Esophagus squamous epithelium (tissue), 5 donors: Measurements from ENCODE around the gene ZNF555. TPM values are rescaled to one million over a fixed set of nuclear protein-coding genes. Genes with fewer than 3 reads are reported as not detected.

Experiments
- DNase-seq: peaks from one replicate; lab custom pipeline; 2025; lab: John Stamatoyannopoulos, UW
- H3K27ac ChIP-seq, 4 donors: fragments of 200-600 bp; sonication (generic); one replicate each; pipeline ENCODE4 v1.5.1; 2016 to 2019; ENCODE audit warnings: mild to moderate bottlenecking in 1 of 4
- H3K27me3 ChIP-seq, 4 donors: fragments of 200-600 bp; sonication (generic); 1 replicate in 3 of 4; 2 replicates in 1 of 4; pipeline versions ENCODE4 v1.5.1 to v1.6.0; 2017 to 2021; ENCODE audit warnings: antibody characterized with exemption in 1 of 4
- H3K36me3 ChIP-seq, 3 donors: fragments of 200-600 bp; sonication (generic); one replicate each; pipeline ENCODE4 v1.5.1; 2016 to 2019
- H3K4me1 ChIP-seq, 3 donors: fragments of 200-600 bp; sonication (generic); one replicate each; pipeline ENCODE4 v1.5.1; 2017 to 2019
- H3K4me3 ChIP-seq, 4 donors: fragments of 200-600 bp; sonication (generic); 1 replicate in 3 of 4; 2 replicates in 1 of 4; pipeline ENCODE4 v1.5.1; 2016 to 2019; ENCODE audit warnings: mild to moderate bottlenecking in 2 of 4, moderate library complexity in 1 of 4
- H3K9me3 ChIP-seq, 3 donors: fragments of 200-600 bp; sonication (generic); one replicate each; pipeline ENCODE4 v1.5.1; 2016 to 2019
- POLR2A ChIP-seq, 4 donors: fragments of 450-650 bp; IDR thresholded peaks; one replicate each; pipeline ENCODE4 v1.6.1; 2017; ENCODE audit warnings: antibody characterized with exemption in 4 of 4, mild to moderate bottlenecking in 4 of 4, moderate library complexity in 3 of 4
- WGBS, 2 donors: methylation state at CpG; one replicate each; pipeline ENCODE4 v1.1.5; 2018; 5-methylcytosine and 5-hydroxymethylcytosine counted together
- intact Hi-C: fragments of 100-400 bp; cut with DNase I; formaldehyde crosslinking; loops from one replicate; pipeline ENCODE4 v1.15.0; 2022
- total RNA-seq, 4 donors: library from RNA; depleted of rRNA; stranded (reverse); fragments of >200 nt; gene quantifications; one replicate each; pipeline ENCODE4 v1.1.0, GENCODE V29; 2016
- TF ChIP-seq, protein P1 (sequence below), 6 experiments: fragments of 450-650 bp in 4 of 6; fragments of 200-600 bp in 2 of 6; sonication (generic) in 2 of 6; IDR thresholded peaks; one replicate each; pipeline ENCODE4 v1.5.1; 2016 to 2019; ENCODE audit warnings: antibody characterized with exemption in 6 of 6, mild to moderate bottlenecking in 4 of 6, moderate library complexity in 4 of 6
- donor health status: DM: yes; HTN: yes; CAD: no.

The ZNF555 gene
- total RNA-seq, 4 donors from 2014 or later = 2.0 to 4.4 (median 2.4) TPM

DNA sequence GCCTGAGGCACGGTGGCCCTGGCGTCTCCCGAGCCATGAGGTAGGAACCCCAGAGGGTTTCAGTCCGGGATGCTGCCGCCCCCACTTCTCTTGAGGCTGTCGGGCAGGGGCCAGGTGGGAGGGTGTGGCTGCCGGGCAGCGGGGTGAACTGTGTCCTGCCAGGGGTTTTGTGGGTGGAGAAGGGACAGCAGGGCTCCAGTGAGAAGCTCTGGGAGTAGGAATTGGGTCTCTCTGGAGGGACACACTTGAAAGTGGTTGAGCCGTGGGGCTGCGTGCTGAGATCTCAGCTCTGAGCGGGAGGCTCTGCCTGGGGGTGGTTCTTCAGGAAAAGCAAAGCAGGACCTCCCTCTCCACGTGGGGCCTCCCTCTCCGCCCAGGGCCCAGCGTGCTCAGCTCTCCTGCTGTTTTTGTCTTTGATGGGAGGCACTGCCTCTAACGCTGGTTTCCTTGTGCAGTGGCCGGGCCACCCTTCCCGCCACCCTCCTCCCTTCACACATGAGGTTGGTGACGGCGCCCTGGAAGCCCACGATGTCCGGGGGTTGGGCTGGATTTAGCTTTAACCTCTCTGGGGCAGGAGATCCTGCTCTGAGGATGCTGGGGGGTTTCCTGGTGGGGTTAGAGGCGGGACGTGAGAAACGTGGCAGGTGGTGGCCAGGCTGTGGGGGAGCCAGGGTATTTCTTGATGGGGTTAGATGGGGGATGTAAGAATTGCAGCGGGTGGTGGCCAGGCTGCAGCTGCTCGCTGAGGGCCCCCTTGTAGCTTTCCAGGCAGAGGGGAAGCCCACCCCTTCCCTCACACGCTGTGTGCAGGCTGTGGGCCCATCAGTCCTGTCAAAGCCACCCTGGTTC lies 36.9 kb upstream of the ZNF555 start:
- Histone ChIP-seq H3K27ac (no peak overlapping the region), H3K36me3 (peaks cover 15 to 96% (median 18%) of the 10 kb centered on the region in 3 donors), H3K27me3 (no peaks in the 10 kb centered on the region), H3K4me1 (no peaks in the 10 kb centered on the region), H3K4me3 (no peak overlapping the region), H3K9me3 (no peaks in the 10 kb centered on the region)
- intact Hi-C loops = no loop called here
- no peak for TF ChIP-seq POLR2A (IDR thresholded peaks at IDR 0.05)
- TF ChIP-seq, protein P1, sequence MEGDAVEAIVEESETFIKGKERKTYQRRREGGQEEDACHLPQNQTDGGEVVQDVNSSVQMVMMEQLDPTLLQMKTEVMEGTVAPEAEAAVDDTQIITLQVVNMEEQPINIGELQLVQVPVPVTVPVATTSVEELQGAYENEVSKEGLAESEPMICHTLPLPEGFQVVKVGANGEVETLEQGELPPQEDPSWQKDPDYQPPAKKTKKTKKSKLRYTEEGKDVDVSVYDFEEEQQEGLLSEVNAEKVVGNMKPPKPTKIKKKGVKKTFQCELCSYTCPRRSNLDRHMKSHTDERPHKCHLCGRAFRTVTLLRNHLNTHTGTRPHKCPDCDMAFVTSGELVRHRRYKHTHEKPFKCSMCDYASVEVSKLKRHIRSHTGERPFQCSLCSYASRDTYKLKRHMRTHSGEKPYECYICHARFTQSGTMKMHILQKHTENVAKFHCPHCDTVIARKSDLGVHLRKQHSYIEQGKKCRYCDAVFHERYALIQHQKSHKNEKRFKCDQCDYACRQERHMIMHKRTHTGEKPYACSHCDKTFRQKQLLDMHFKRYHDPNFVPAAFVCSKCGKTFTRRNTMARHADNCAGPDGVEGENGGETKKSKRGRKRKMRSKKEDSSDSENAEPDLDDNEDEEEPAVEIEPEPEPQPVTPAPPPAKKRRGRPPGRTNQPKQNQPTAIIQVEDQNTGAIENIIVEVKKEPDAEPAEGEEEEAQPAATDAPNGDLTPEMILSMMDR (IDR thresholded peaks at IDR 0.05) = no peak
- no peak for DNase-seq
- 86% methylated on average over 10 of the region's 27 CpGs; no CpG with 5 or more reads in 1 of the 2 donors for WGBS, 2 donors

DNA sequence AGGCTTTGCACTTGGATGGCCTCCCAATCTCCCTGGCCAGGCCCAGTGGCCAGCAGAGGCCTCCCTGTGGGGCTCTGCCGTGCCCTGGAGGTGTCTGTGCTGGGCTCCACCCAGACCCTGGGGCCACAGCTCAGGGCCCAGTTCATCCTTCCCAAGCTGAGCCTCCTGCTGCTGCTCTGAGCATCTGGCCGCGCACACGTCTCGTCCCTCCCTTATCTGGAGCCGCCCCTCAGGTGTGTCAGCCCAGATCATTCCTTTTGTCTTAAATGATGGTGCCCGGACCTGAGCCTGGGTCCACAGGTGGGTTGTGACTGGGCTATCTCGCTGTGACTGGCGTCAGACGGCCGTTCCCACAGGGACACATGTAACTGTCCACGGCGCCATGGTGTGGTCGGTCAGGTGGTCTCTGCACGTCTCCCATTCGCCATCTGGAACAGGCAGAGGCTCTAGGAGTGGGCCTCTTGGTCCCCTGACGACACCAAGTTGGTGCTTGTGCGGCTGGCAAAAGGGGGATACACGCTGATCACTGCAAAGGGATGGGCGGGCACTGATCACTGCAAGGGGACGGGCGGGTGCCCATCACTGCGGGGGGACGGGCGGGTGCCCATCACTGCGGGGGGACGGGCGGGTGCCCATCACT lies 35.9 kb upstream of the ZNF555 start:
- H3K27ac ChIP-seq = no peak overlapping the region
- no peaks in the 10 kb centered on the region for H3K27me3 ChIP-seq
- no peak for TF ChIP-seq POLR2A (IDR thresholded peaks at IDR 0.05)
- TF ChIP-seq, protein P1 (IDR thresholded peaks at IDR 0.05) = no peak
- 100% methylated on average over 5 of the region's 28 CpGs; no CpG with 5 or more reads in 1 of the 2 donors for WGBS, 2 donors
- H3K4me3 ChIP-seq = no peak overlapping the region
- H3K9me3 ChIP-seq = no peaks in the 10 kb centered on the region
- peaks cover 21 to 96% (median 23%) of the 10 kb centered on the region in 3 donors for H3K36me3 ChIP-seq
- intact Hi-C loops = no loop called here
- DNase-seq = no peak
- H3K4me1 ChIP-seq = no peaks in the 10 kb centered on the region

GRCh38 chr19:2805991-2806649 lies 35.2 kb upstream of the ZNF555 start:
- intact Hi-C loops = no loop called here
- Histone ChIP-seq H3K4me3 (no peak overlapping the region), H3K4me1 (no peaks in the 10 kb centered on the region), H3K27me3 (no peaks in the 10 kb centered on the region), H3K9me3 (no peaks in the 10 kb centered on the region), H3K36me3 (peaks cover 23 to 96% (median 27%) of the 10 kb centered on the region in 3 donors), H3K27ac (no peak overlapping the region)
- DNase-seq = no peak
- 87 to 92% methylated on average over 12 to 14 of the region's 23 CpGs for WGBS, 2 donors
- TF ChIP-seq, protein P1 (IDR thresholded peaks at IDR 0.05) = no peak
- TF ChIP-seq POLR2A (IDR thresholded peaks at IDR 0.05) = no peak

DNA sequence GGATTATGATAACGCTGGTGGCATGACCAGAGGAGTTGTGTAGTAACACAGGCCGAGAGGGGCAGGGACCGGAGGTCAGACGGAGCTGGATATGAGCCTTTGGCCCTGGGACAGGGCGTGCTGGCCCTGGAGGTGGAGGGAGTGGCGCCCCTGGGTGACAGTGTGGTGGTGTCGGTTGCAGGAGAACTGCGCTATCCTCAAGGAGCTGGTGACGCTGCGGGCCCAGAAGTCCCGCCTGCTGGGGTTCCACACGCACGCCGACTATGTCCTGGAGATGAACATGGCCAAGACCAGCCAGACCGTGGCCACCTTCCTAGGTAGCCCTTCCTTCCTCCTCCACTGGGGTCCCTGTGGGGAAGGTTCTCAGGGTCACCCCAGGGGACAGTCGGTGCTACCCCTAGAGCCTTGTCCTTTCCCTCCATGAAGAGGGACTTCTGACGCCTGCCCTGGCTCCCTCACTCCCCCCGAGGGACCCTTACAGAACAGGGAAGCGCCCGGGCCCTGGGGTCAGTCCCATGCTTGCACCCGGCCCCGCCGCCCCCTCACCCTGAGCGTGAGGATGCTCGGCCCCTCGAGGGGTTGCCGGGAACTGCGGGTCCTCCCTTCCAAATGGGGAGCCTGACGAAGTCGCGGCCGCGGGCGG lies 34.4 kb upstream of the ZNF555 start:
- Histone ChIP-seq H3K4me3 (no peak overlapping the region), H3K4me1 (no peaks in the 10 kb centered on the region), H3K27ac (no peak overlapping the region), H3K36me3 (peaks cover 23 to 96% (median 27%) of the 10 kb centered on the region in 3 donors), H3K9me3 (no peaks in the 10 kb centered on the region), H3K27me3 (no peaks in the 10 kb centered on the region)
- intact Hi-C loops = no loop called here
- TF ChIP-seq POLR2A (IDR thresholded peaks at IDR 0.05) = no peak
- WGBS, 2 donors = 91 to 96% methylated on average over 8 to 13 of the region's 34 CpGs
- no peak for DNase-seq

DNA sequence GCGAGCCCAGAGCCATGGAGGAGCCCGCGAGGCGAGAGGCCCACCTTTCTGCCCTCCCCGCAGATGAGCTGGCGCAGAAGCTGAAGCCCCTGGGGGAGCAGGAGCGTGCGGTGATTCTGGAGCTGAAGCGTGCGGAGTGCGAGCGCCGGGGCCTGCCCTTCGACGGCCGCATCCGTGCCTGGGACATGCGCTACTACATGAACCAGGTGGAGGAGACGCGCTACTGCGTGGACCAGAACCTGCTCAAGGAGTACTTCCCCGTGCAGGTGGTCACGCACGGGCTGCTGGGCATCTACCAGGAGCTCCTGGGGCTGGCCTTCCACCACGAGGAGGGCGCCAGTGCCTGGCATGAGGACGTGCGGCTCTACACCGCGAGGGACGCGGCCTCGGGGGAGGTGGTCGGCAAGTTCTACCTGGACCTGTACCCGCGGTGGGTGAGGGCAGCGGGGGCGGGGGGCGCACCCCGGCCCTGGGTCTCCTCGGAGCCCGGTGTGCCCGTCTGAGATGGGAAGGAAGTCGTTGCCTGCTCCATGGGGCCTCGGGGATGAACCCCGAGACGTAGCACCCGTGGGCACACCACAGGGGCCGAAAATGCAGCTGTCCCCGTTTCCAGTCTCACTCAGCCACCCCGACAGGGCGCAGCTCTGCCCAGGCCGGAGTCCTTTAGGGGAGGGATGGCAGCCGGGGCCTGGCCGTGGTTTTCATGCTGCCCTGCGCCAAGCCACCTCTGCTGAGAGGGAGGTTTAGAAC lies 33.7 kb upstream of the ZNF555 start:
- H3K27ac ChIP-seq = no peak overlapping the region
- no peak for TF ChIP-seq POLR2A (IDR thresholded peaks at IDR 0.05)
- TF ChIP-seq, protein P1 (IDR thresholded peaks at IDR 0.05) = no peak
- intact Hi-C loops = no loop called here
- no peaks in the 10 kb centered on the region for H3K4me1 ChIP-seq
- peaks cover 23 to 98% (median 27%) of the 10 kb centered on the region in 3 donors for H3K36me3 ChIP-seq
- WGBS, 2 donors = 93 to 100% methylated on average over 4 to 8 of the region's 56 CpGs
- DNase-seq = no peak
- no peak overlapping the region for H3K4me3 ChIP-seq
- no peaks in the 10 kb centered on the region for H3K27me3 ChIP-seq
- no peaks in the 10 kb centered on the region for H3K9me3 ChIP-seq
